COR-L47 (cell line): ENCODE measurements around the gene TXK.

ENCODE experiments used
- DNase-seq: peaks from one replicate; lab custom pipeline; 2025; lab: John Stamatoyannopoulos, UW

The TXK gene

DNA sequence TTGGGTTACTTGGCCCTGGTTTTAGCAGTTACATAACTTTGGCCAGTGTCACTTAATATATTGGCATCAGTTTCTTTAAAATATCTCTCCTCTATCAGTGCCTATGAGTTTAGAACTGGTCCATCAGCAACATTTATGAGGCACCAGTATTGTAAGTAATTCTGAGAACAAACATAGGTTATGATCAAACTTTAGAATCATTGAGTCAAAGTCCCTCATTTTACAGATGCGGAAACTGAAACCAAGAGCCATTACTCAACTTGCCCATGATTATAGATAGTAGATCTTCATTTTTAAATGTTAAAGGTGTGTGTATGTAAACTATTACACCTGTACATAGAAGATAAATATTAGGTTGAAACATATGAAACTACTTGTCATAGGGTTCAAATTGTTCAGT, 113.0 kb downstream of the TXK start:
- no peak for DNase-seq

DNA sequence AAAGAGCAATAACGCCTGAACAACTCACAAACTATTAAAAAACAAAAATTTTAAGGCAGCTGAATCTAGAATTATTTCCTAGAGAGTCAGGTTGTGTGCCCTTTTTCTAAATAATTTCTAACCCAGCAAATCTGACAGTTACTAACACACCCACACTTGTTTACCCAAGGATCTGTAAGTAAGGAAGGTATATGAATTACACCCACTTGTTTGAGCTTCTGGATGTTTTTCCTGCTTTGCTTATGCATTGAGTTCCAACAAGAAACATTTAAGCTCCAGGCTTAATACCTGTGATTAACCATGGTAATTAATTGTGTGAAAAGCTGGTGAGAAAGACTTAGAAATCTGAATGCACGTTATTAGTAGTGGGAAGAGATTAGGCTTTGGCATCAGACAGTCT, 115.9 kb downstream of the TXK start:
- no peak for DNase-seq

- DNase-seq: peak; percentile 2
These were observed 116.9 kb downstream of the TXK start for GRCh38 chr4:48017108-48017571.
